ENCODE results near the gene ICA1. TPM values are rescaled to one million over a fixed set of nuclear protein-coding genes. Genes with fewer than 3 reads are reported as not detected.

The ICA1 gene
- total RNA-seq, 1 donor from 2014 or later: 10.5 TPM

DNA sequence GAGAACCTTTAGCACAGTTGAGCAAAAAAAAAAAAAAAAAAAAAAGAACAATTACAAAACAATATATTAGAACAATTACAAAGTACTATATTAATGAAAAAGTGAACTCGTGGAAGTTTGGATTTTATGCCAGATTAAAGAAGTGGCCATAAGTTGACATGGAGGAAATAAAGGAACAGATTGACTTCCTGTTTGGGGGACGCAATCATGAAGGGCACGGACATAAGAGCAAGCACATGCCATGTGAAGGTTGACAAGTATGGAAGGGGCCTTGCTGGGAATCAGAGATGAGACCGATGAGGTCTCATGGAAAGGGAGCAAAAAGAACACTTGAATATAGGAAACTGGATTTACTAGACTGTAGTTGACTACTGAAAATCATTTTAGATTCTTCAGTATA is 61.7 kb downstream of the ICA1 start:
- no peaks in the 10 kb centered on the region for H3K27me3 ChIP-seq (ENCODE audit: control insufficient read depth, insufficient read depth, low read length)
- no peak for FAIRE-seq
- TF ChIP-seq, protein P1, sequence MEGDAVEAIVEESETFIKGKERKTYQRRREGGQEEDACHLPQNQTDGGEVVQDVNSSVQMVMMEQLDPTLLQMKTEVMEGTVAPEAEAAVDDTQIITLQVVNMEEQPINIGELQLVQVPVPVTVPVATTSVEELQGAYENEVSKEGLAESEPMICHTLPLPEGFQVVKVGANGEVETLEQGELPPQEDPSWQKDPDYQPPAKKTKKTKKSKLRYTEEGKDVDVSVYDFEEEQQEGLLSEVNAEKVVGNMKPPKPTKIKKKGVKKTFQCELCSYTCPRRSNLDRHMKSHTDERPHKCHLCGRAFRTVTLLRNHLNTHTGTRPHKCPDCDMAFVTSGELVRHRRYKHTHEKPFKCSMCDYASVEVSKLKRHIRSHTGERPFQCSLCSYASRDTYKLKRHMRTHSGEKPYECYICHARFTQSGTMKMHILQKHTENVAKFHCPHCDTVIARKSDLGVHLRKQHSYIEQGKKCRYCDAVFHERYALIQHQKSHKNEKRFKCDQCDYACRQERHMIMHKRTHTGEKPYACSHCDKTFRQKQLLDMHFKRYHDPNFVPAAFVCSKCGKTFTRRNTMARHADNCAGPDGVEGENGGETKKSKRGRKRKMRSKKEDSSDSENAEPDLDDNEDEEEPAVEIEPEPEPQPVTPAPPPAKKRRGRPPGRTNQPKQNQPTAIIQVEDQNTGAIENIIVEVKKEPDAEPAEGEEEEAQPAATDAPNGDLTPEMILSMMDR (IDR thresholded peaks at IDR 0.05; ENCODE audit: insufficient read depth, low read length, severe bottlenecking): no peak
- no peak overlapping the region for H3K4me3 ChIP-seq (ENCODE audit: low read depth, low read length)
- DNase-seq (ENCODE audit: low read depth): no peak
- no peaks in the 10 kb centered on the region for H3K36me3 ChIP-seq (ENCODE audit: control insufficient read depth, insufficient read depth, low read length)

DNA sequence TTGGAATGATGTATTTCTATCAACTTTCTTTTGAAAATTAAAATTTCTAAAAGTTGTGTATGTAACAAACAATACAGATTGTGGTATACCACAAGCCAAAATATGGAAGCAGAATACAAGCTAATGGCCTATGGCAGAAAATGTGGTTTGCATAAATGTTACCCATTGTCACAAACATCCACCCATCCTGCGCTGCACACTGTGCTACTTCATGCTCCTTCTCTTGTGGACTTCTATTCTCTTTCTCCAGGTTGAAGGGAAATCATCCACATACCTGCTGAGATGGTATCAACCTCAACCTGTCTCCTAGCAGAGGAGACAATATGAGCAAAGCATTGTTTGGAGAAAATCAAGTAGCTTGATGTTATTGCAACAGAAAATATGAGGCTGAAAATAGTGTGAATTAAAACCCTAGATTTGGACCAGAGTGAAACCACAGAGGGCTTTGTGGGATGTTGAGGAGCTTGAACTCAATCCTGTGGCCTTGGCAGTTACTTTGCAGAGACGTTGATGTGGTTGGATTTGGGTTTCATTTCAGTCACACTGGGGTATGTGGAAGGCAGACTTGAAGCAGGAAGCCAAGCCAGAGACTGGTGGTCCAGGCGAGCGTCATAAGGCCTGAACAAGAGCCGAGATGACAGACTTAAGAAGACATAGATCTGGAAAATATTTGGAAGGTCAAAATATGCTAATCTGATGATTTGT is 63.8 kb downstream of the ICA1 start:
- no peak overlapping the region for H3K4me3 ChIP-seq (ENCODE audit: low read depth, low read length)
- no peaks in the 10 kb centered on the region for H3K27me3 ChIP-seq (ENCODE audit: control insufficient read depth, insufficient read depth, low read length)
- H3K36me3 ChIP-seq (ENCODE audit: control insufficient read depth, insufficient read depth, low read length): no peaks in the 10 kb centered on the region
- TF ChIP-seq, protein P1 (IDR thresholded peaks at IDR 0.05; ENCODE audit: insufficient read depth, low read length, severe bottlenecking): no peak
- DNase-seq (ENCODE audit: low read depth): no peak
- peak; percentile 23 for FAIRE-seq

DNA sequence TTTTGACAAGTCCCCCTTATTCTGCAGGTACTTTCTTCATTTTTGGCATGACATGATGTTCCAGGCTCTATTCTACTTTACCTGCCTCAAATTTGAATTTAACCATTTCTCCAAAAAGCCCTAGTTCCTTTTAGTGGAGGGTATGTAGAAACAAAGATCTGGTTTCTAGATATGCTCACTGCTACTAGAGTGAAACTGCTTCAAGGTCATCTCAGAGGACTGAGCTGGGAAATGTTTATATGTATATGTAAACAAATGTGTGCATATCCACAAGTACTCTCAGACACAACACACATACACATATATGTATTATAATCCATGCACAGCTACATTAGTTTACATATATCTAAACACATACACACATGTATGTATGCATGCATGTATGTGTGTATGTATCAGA is 69.1 kb downstream of the ICA1 start:
- H3K36me3 ChIP-seq (ENCODE audit: control insufficient read depth, insufficient read depth, low read length): no peaks in the 10 kb centered on the region
- TF ChIP-seq, protein P1 (IDR thresholded peaks at IDR 0.05; ENCODE audit: insufficient read depth, low read length, severe bottlenecking): no peak
- no peak overlapping the region for H3K4me3 ChIP-seq (ENCODE audit: low read depth, low read length)
- FAIRE-seq (no peak), DNase-seq (ENCODE audit: low read depth) (no peak)
- no peaks in the 10 kb centered on the region for H3K27me3 ChIP-seq (ENCODE audit: control insufficient read depth, insufficient read depth, low read length)

DNA sequence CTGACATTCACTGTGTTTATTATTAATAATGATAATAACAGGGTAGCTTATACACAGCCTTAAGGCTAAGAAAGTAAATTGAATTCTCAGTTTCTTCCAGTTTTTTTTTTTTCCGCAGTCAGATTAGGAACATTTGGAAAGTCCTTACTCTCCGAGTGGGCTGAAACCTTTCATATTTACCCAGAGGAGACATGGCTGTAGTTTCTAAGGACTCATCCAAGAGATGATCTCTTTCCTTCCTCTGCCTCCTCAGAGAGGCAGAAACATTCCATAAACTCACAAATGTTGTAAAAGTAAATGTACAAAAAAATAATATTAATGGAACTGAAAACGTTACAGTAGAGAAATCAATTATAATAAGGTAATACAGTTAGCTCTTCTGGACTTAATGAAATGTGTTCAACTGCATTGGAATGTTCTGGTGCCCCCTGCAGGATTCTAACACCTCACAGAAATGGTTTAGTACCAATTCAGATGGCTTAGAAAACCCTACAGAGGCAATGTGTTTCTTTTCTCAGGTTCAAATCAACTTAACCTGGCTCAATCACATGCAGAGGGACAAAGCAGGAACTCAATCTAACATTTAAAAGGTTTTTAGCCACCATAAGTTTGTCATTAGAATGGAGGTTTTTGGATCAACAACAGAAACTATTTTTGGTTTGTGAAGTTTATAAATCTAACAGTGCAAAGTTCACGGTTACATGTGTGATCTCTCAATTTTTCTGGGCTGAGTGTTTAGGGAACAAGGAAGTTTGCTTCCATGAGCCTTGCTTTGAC is 71.7 kb downstream of the ICA1 start:
- TF ChIP-seq, protein P1 (IDR thresholded peaks at IDR 0.05; ENCODE audit: insufficient read depth, low read length, severe bottlenecking): peak; percentile 62
- Histone ChIP-seq H3K36me3 (ENCODE audit: control insufficient read depth, insufficient read depth, low read length) (no peaks in the 10 kb centered on the region), H3K27me3 (ENCODE audit: control insufficient read depth, insufficient read depth, low read length) (no peaks in the 10 kb centered on the region), H3K4me3 (ENCODE audit: low read depth, low read length) (no peak overlapping the region)
- DNase-seq (ENCODE audit: low read depth) (peak; percentile 53), FAIRE-seq (no peak)

DNA sequence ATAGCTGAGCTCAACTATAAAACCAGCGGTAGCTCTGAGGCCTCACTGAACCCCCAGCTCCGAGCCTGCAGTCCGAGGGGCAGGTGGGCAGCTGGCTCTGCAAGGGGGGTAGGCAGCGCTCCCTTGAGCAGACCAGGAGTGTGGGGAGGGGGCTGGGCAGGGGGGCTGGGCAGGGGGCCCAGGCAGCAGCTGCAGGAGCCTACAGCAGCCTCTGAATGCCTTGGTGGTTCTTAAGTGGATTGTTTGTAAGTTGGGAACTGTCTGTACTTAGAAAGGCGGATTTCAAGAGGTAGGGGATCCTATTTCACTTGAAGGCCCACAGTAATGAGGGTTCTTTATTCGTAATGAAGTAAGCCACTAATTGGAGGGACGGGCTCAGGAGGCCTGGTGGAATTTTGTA is 72.3 kb downstream of the ICA1 start:
- no peaks in the 10 kb centered on the region for H3K36me3 ChIP-seq (ENCODE audit: control insufficient read depth, insufficient read depth, low read length)
- H3K4me3 ChIP-seq (ENCODE audit: low read depth, low read length): no peak overlapping the region
- TF ChIP-seq, protein P1 (IDR thresholded peaks at IDR 0.05; ENCODE audit: insufficient read depth, low read length, severe bottlenecking): no peak
- no peak for DNase-seq (ENCODE audit: low read depth)
- no peaks in the 10 kb centered on the region for H3K27me3 ChIP-seq (ENCODE audit: control insufficient read depth, insufficient read depth, low read length)
- FAIRE-seq: no peak
